ENCODE results near the gene HOXD12. TPM values are rescaled to one million over a fixed set of nuclear protein-coding genes. Genes with fewer than 3 reads are reported as not detected.

HOXD12 gene
- total RNA-seq, 1 donor from 2014 or later = not detected

DNA sequence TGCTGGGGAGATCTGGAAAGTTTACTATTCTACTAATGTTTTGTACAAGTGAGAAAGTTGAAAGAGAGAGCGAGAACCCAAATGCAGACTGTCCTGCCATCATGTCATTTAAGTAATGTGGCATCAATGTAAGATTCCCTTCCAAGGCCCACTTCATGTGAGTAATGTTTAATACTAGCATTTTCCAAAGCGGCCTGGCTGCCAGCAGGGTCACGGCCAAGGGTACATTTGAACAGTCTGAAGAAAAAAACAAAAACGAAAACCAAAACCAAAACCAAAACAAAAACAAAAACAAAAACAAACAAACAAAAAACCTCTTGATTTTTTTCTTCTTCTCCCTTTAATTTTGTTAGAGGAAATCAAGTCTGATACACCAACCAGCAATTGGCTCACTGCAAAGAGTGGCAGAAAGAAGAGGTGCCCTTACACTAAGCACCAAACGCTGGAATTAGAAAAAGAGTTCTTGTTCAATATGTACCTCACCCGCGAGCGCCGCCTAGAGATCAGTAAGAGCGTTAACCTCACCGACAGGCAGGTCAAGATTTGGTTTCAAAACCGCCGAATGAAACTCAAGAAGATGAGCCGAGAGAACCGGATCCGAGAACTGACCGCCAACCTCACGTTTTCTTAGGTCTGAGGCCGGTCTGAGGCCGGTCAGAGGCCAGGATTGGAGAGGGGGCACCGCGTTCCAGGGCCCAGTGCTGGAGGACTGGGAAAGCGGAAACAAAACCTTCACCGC is 19.2 kb downstream of the HOXD12 start:
- ATAC-seq (no peak), DNase-seq (no peak)
- Histone ChIP-seq H3K36me3 (no peaks in the 10 kb centered on the region), H3K4me3 (no peak overlapping the region), H3K27ac (no peak overlapping the region), H3K4me1 (peaks cover 11% of the 10 kb centered on the region), H3K9me3 (no peaks in the 10 kb centered on the region), H3K27me3 (peaks cover 100% of the 10 kb centered on the region)
- intact Hi-C loops (cut with DNase I) = no loop called here
- TF ChIP-seq, protein P1, sequence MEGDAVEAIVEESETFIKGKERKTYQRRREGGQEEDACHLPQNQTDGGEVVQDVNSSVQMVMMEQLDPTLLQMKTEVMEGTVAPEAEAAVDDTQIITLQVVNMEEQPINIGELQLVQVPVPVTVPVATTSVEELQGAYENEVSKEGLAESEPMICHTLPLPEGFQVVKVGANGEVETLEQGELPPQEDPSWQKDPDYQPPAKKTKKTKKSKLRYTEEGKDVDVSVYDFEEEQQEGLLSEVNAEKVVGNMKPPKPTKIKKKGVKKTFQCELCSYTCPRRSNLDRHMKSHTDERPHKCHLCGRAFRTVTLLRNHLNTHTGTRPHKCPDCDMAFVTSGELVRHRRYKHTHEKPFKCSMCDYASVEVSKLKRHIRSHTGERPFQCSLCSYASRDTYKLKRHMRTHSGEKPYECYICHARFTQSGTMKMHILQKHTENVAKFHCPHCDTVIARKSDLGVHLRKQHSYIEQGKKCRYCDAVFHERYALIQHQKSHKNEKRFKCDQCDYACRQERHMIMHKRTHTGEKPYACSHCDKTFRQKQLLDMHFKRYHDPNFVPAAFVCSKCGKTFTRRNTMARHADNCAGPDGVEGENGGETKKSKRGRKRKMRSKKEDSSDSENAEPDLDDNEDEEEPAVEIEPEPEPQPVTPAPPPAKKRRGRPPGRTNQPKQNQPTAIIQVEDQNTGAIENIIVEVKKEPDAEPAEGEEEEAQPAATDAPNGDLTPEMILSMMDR (IDR thresholded peaks at IDR 0.05) = peak; percentile 17

DNA sequence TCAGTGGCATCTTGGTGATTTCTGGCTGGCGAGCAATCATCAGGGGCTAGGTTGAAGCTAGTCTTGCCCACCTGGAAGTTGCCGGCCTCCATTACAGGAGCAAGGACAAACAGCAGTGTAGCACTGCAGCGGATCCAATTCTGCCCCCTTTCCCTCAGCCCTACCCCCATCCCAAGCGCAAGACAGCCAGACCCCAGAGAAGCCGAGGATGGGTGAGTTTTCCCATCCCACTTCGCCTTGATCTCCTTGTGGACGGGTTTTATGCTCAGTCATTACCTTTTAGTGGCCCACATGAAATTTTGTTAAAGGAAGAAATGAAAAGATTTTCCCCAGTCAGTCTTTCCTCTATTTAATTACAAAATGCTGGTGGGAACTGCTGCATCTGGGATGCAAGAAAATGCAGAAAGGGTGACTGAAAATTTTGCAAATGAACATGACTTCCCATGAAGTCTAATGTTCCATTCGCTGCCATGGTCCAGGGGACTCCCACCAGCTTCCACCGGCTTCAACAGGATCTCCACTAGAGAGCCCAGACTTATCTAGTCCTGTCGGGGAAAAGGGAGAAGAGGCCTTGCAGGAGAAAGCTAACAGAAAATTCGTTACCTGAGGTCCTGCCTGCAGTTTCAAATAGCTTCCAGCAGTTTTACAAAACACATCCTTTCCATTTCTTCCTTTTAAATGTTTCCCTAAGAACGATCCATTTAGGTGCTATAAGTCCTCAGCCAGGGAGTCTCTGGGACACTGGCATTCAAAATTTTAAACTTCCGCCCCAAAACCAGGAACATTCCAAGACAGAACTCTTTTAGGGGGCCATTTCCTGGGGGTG is 21.0 kb downstream of the HOXD12 start:
- Histone ChIP-seq H3K36me3 (no peaks in the 10 kb centered on the region), H3K9me3 (no peaks in the 10 kb centered on the region), H3K4me1 (peaks cover 11% of the 10 kb centered on the region), H3K27ac (no peak overlapping the region), H3K4me3 (no peak overlapping the region), H3K27me3 (peaks cover 100% of the 10 kb centered on the region)
- TF ChIP-seq, protein P1 (IDR thresholded peaks at IDR 0.05) = no peak
- DNase-seq (no peak), ATAC-seq (no peak)
- intact Hi-C loops (cut with DNase I) = no loop called here

DNA sequence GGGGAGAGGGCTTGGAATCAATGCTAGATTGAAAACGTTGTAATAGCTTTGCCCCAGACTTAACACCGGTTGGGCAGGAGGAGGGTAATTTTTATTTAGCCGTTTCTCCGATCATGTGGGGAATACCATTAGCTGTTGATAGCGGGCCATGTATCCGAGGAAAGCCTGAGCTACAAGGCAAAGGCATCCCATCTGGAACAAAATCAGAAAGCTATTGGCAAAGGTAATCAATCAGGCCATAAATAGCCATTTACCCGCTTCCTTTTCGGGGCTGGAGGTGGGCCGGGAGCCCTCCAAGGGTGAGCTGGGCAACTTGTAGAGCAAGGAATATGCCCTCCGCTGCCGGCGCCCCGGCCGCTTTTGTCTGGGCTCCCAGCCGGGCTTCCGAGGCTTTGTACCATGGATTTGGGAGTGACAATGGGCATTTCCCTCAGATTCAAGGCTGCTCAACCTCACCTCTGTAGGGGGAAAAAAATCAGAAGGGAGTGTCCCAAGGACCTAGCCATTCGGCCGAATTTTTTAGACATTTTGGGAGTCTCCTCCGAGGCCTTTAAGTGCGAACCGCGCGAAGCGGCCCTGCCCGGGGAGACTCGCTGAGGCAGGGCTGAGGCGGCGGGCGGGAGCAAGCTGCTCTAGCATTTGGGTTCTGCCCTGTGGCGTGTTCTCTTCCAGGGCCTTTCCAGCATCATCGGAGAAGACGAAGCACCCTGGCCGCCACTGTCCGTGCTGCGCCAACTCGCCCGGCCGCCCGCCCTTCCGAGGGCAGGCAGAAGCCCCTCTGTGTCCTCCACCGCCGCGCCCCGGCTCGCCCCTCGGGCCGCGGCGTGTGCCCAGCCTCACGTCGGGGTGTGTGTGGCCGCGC is 21.8 kb downstream of the HOXD12 start:
- DNase-seq (no peak), ATAC-seq (no peak)
- Histone ChIP-seq H3K27me3 (peaks cover 100% of the 10 kb centered on the region), H3K4me3 (no peak overlapping the region), H3K36me3 (no peaks in the 10 kb centered on the region), H3K9me3 (no peaks in the 10 kb centered on the region), H3K27ac (no peak overlapping the region), H3K4me1 (peaks cover 11% of the 10 kb centered on the region)
- TF ChIP-seq, protein P1 (IDR thresholded peaks at IDR 0.05) = no peak
- intact Hi-C loops (cut with DNase I) = no loop called here

DNA sequence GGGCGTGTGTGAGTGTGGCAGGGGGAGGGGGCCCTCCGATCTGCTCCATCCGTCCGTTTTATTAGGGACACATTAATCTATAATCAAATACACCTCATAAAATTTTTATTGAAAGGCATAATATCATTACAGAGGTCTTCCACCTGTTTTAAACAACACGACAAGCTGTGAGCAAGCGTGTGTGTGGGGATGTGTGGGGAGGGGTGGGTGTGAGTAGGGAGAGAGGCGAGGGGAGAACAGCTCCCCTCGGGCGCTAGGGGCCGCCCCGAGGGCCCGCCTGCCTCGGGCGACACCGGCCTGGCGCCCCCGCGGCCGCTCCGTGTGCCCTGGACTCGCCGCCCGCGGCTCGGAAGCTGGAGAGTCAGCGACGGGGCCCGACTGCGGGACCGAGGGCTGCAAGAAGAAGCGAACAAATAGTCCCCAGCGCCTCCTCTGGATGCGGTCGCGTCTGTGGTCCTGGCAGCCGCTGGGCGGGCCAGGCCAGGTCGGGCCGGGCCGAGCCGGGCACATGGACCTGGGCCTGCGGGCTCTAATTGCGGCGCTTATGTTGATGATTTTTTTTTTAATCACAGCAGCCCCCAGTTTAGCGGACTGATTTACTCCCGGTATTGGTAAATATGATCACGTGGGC is 22.6 kb downstream of the HOXD12 start:
- no peaks in the 10 kb centered on the region for H3K36me3 ChIP-seq
- H3K27me3 ChIP-seq = peaks cover 100% of the 10 kb centered on the region
- DNase-seq (no peak), ATAC-seq (no peak)
- peak overlapping the region; percentile 32 for H3K4me3 ChIP-seq
- H3K4me1 ChIP-seq = peaks cover 11% of the 10 kb centered on the region
- TF ChIP-seq, protein P1 (IDR thresholded peaks at IDR 0.05) = no peak
- intact Hi-C loops (cut with DNase I) = no loop called here
- no peaks in the 10 kb centered on the region for H3K9me3 ChIP-seq
- no peak overlapping the region for H3K27ac ChIP-seq
